ENCODE measurements around the gene RASGRP2.

RASGRP2 gene

DNA sequence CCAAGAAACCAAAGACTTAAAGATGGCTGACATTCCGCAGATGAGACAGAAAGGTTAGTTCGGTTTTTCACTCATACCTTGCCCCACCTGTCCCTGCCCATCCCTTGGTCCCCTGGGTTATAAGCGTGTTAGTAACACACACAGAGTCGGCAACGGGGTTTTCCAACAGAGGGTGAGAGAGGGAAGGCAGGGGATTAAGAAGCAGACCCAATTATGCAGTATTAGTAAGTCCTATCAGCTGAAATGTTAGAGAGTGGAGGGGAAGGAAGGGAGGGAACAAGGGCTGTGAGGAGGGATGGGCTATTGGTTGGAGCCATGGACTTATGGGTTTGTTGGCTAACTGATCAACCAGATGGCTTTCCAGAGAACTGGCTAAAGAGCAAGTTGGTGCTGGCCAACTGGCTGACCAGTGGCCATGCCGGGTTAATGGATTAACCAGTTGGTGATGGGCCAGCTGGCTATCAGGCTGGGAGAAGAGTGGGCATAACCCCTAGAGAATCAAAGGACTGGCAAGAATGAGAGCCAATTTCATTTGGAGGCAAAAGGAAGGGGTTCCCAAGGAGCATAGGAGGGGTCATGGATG lies 66.4 kb downstream of the RASGRP2 start:
- TF ChIP-seq, protein P1, sequence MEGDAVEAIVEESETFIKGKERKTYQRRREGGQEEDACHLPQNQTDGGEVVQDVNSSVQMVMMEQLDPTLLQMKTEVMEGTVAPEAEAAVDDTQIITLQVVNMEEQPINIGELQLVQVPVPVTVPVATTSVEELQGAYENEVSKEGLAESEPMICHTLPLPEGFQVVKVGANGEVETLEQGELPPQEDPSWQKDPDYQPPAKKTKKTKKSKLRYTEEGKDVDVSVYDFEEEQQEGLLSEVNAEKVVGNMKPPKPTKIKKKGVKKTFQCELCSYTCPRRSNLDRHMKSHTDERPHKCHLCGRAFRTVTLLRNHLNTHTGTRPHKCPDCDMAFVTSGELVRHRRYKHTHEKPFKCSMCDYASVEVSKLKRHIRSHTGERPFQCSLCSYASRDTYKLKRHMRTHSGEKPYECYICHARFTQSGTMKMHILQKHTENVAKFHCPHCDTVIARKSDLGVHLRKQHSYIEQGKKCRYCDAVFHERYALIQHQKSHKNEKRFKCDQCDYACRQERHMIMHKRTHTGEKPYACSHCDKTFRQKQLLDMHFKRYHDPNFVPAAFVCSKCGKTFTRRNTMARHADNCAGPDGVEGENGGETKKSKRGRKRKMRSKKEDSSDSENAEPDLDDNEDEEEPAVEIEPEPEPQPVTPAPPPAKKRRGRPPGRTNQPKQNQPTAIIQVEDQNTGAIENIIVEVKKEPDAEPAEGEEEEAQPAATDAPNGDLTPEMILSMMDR (conservative IDR thresholded peaks at IDR 0.05) = no peak
- no peak for TF ChIP-seq ZFX (IDR thresholded peaks at IDR 0.05)
- no peak overlapping the region for H3K27ac ChIP-seq

Data from C4-2B (cell line).